ENCODE data around the gene MXRA8. TPM values are rescaled to one million over a fixed set of nuclear protein-coding genes. Genes with fewer than 3 reads are reported as not detected.
A peak's percentile ranks its signal among the peaks of the same experiment; 100 is the strongest.

Gene MXRA8
- total and polyA plus RNA-seq, 9 of the 15 experiments (the other 6 are each of a cell fraction or from before 2014, with no cell fraction given): 0.66 to 11.3 (median 6.3) TPM

- TF ChIP-seq IRF1 (CRISPR knock-in tag; IDR thresholded peaks at IDR 0.05; ENCODE audit: borderline replicate concordance): no peak
- TF ChIP-seq NRF1 (conservative IDR thresholded peaks at IDR 0.05 in 1 of 2, IDR thresholded peaks at IDR 0.05 in 1 of 2): peak in 1 of 2 experiments; percentile 36; a peak in 2 of 4 replicates
- TF ChIP-seq CTCF (IDR thresholded peaks at IDR 0.05 in 2 of 3, conservative IDR thresholded peaks at IDR 0.05 in 1 of 3; ENCODE audit: insufficient read depth in 2 of 3, low read depth in 1 of 3, low read length in 3 of 3): peak in 2 of 3 experiments; percentile 40 to 48; a peak in 4 of 6 replicates
- TF ChIP-seq, protein P1, sequence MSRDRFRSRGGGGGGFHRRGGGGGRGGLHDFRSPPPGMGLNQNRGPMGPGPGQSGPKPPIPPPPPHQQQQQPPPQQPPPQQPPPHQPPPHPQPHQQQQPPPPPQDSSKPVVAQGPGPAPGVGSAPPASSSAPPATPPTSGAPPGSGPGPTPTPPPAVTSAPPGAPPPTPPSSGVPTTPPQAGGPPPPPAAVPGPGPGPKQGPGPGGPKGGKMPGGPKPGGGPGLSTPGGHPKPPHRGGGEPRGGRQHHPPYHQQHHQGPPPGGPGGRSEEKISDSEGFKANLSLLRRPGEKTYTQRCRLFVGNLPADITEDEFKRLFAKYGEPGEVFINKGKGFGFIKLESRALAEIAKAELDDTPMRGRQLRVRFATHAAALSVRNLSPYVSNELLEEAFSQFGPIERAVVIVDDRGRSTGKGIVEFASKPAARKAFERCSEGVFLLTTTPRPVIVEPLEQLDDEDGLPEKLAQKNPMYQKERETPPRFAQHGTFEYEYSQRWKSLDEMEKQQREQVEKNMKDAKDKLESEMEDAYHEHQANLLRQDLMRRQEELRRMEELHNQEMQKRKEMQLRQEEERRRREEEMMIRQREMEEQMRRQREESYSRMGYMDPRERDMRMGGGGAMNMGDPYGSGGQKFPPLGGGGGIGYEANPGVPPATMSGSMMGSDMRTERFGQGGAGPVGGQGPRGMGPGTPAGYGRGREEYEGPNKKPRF (IDR thresholded peaks at IDR 0.05; ENCODE audit: low read depth, low read length): no peak
- peak; percentile 65 for TF ChIP-seq ARID1B (IDR thresholded peaks at IDR 0.05)
- TF ChIP-seq CUX1 (CRISPR knock-in tag; IDR thresholded peaks at IDR 0.05): no peak
- TF ChIP-seq SIN3A (IDR thresholded peaks at IDR 0.05; ENCODE audit: borderline replicate concordance in 2 of 2, control insufficient read depth in 1 of 2, low read depth in 2 of 2, low read length in 2 of 2): peak in 1 of 2 experiments; percentile 63; a peak in 2 of 4 replicates
- TF ChIP-seq THAP7 (CRISPR knock-in tag; IDR thresholded peaks at IDR 0.05): no peak
- TF ChIP-seq MTA3 (IDR thresholded peaks at IDR 0.05; ENCODE audit: borderline replicate concordance): peak; percentile 34; the same call in 1 of the 2 replicates
- no peak for TF ChIP-seq ZNF695 (CRISPR knock-in tag; IDR thresholded peaks at IDR 0.05)
- TF ChIP-seq VEZF1 (CRISPR knock-in tag; IDR thresholded peaks at IDR 0.05): peak; percentile 91
- no peak for TF ChIP-seq BRF1 (IDR thresholded peaks at IDR 0.05; ENCODE audit: borderline replicate concordance, extremely low read depth, insufficient read length)
These were observed 52.9 kb downstream of the MXRA8 start (continued) for GRCh38 chr1:1305300-1306069.
